T-helper 1 cell treated with Interleukin-12 subunit alpha and Interleukin-12 subunit beta and Interleukin-4 antibody, amounts not matched to agents 30 μg/mL and 1 μg/mL, for 36 hours (primary cell): Measurements from ENCODE around the gene HOXD10.

ENCODE experiments used
- H3K27ac Mint-ChIP-seq: one replicate; pipeline ENCODE4 v1.8.0; 2021; ENCODE audit warnings: mild to moderate bottlenecking, mixed read lengths
- H3K27me3 Mint-ChIP-seq: one replicate; pipeline ENCODE4 v1.8.0; 2021; ENCODE audit warnings: low read depth, mixed read lengths
- H3K36me3 Mint-ChIP-seq: one replicate; pipeline ENCODE4 v1.8.0; 2021; ENCODE audit warnings: low read depth, mixed read lengths
- H3K4me1 Mint-ChIP-seq: one replicate; pipeline ENCODE4 v1.8.0; 2021; ENCODE audit warnings: low read depth, mixed read lengths
- H3K4me3 Mint-ChIP-seq: one replicate; pipeline ENCODE4 v1.8.0; 2021; ENCODE audit warnings: mild to moderate bottlenecking, moderate library complexity, mixed read lengths
- H3K9me3 Mint-ChIP-seq: one replicate; pipeline ENCODE4 v1.8.0; 2021; ENCODE audit warnings: mixed read lengths

Gene HOXD10

GRCh38 chr2:176157499-176158185 is 41.1 kb downstream of the HOXD10 start:
- peaks cover 2% of the 10 kb centered on the region for H3K4me1 Mint-ChIP-seq
- no peaks in the 10 kb centered on the region for H3K9me3 Mint-ChIP-seq
- H3K27me3 Mint-ChIP-seq: peaks cover 93% of the 10 kb centered on the region
- H3K4me3 Mint-ChIP-seq: peak overlapping the region; percentile 38
- H3K36me3 Mint-ChIP-seq: peaks cover 6% of the 10 kb centered on the region
- H3K27ac Mint-ChIP-seq: peak overlapping the region; percentile 57

GRCh38 chr2:176158186-176158591 is 41.6 kb downstream of the HOXD10 start:
- peak overlapping the region; percentile 50 for H3K27ac Mint-ChIP-seq
- peaks cover 92% of the 10 kb centered on the region for H3K27me3 Mint-ChIP-seq
- H3K9me3 Mint-ChIP-seq: no peaks in the 10 kb centered on the region
- H3K4me3 Mint-ChIP-seq: no peak overlapping the region
- H3K4me1 Mint-ChIP-seq: peaks cover 2% of the 10 kb centered on the region
- H3K36me3 Mint-ChIP-seq: peaks cover 6% of the 10 kb centered on the region

GRCh38 chr2:176158855-176159662 is 42.5 kb downstream of the HOXD10 start:
- H3K4me3 Mint-ChIP-seq: no peak overlapping the region
- peaks cover under 1% of the 10 kb centered on the region for H3K9me3 Mint-ChIP-seq
- peaks cover 6% of the 10 kb centered on the region for H3K36me3 Mint-ChIP-seq
- H3K4me1 Mint-ChIP-seq: peaks cover 2% of the 10 kb centered on the region
- no peak overlapping the region for H3K27ac Mint-ChIP-seq
- H3K27me3 Mint-ChIP-seq: peaks cover 92% of the 10 kb centered on the region

GRCh38 chr2:176159663-176160250 is 43.2 kb downstream of the HOXD10 start:
- Mint-ChIP-seq H3K4me3 (no peak overlapping the region), H3K9me3 (peaks cover 3% of the 10 kb centered on the region), H3K27ac (no peak overlapping the region), H3K36me3 (peaks cover 6% of the 10 kb centered on the region), H3K4me1 (peaks cover 2% of the 10 kb centered on the region), H3K27me3 (peaks cover 92% of the 10 kb centered on the region)

GRCh38 chr2:176160251-176160985 is 43.8 kb downstream of the HOXD10 start:
- no peak overlapping the region for H3K27ac Mint-ChIP-seq
- peaks cover 92% of the 10 kb centered on the region for H3K27me3 Mint-ChIP-seq

GRCh38 chr2:176160986-176161824 is 44.6 kb downstream of the HOXD10 start:
- peaks cover 6% of the 10 kb centered on the region for H3K36me3 Mint-ChIP-seq
- H3K27ac Mint-ChIP-seq: peak overlapping the region; percentile 65
- peaks cover 92% of the 10 kb centered on the region for H3K27me3 Mint-ChIP-seq
- peaks cover 3% of the 10 kb centered on the region for H3K9me3 Mint-ChIP-seq
- peaks cover 2% of the 10 kb centered on the region for H3K4me1 Mint-ChIP-seq
- H3K4me3 Mint-ChIP-seq: no peak overlapping the region

More at GRCh38 chr2:176160251-176160985, 43.8 kb downstream of the HOXD10 start:
- Mint-ChIP-seq H3K36me3 (peaks cover 6% of the 10 kb centered on the region), H3K9me3 (peaks cover 3% of the 10 kb centered on the region), H3K4me1 (peaks cover 2% of the 10 kb centered on the region), H3K4me3 (no peak overlapping the region)

GRCh38 chr2:176161825-176162626 is 45.4 kb downstream of the HOXD10 start:
- H3K4me1 Mint-ChIP-seq: peaks cover 2% of the 10 kb centered on the region
- H3K27ac Mint-ChIP-seq: peak overlapping the region; percentile 57
- no peak overlapping the region for H3K4me3 Mint-ChIP-seq
- H3K27me3 Mint-ChIP-seq: peaks cover 94% of the 10 kb centered on the region
- peaks cover 3% of the 10 kb centered on the region for H3K9me3 Mint-ChIP-seq
- H3K36me3 Mint-ChIP-seq: peaks cover 6% of the 10 kb centered on the region

- Mint-ChIP-seq H3K4me3 (no peak overlapping the region), H3K4me1 (no peaks in the 10 kb centered on the region), H3K27ac (no peak overlapping the region), H3K9me3 (peaks cover 3% of the 10 kb centered on the region), H3K27me3 (peaks cover 94% of the 10 kb centered on the region), H3K36me3 (peaks cover 4% of the 10 kb centered on the region)
Measured at GRCh38 chr2:176162911-176163671, 46.5 kb downstream of the HOXD10 start.

- Mint-ChIP-seq H3K4me3 (no peak overlapping the region), H3K36me3 (peaks cover 2% of the 10 kb centered on the region), H3K27ac (peak overlapping the region; percentile 57), H3K27me3 (peaks cover 89% of the 10 kb centered on the region), H3K9me3 (peaks cover 3% of the 10 kb centered on the region), H3K4me1 (no peaks in the 10 kb centered on the region)
Measured at GRCh38 chr2:176163672-176164056, 47.1 kb downstream of the HOXD10 start.

GRCh38 chr2:176164201-176164600 is 47.6 kb downstream of the HOXD10 start:
- Mint-ChIP-seq H3K4me1 (no peaks in the 10 kb centered on the region), H3K36me3 (peaks cover 2% of the 10 kb centered on the region), H3K27ac (peak overlapping the region; percentile 57), H3K4me3 (peak overlapping the region; percentile 14), H3K27me3 (peaks cover 84% of the 10 kb centered on the region), H3K9me3 (peaks cover 3% of the 10 kb centered on the region)

GRCh38 chr2:176164611-176165369 is 48.2 kb downstream of the HOXD10 start:
- Mint-ChIP-seq H3K27me3 (peaks cover 84% of the 10 kb centered on the region), H3K9me3 (peaks cover 3% of the 10 kb centered on the region), H3K4me3 (no peak overlapping the region), H3K4me1 (no peaks in the 10 kb centered on the region), H3K27ac (peak overlapping the region; percentile 31), H3K36me3 (peaks cover 2% of the 10 kb centered on the region)
